Neural crest cell (in vitro differentiated cells): ENCODE measurements around the gene BAG3. TPM values are rescaled to one million over a fixed set of nuclear protein-coding genes. Genes with fewer than 3 reads are reported as not detected.

Source experiments
- DNase-seq: peaks from one replicate; pipeline ENCODE4 v3.0.0; 2021; ENCODE audit warnings: low read depth, mixed read lengths, low spot score
- H3K27ac Mint-ChIP-seq: one replicate; pipeline ENCODE4 v1.8.0; 2021; ENCODE audit warnings: mild to moderate bottlenecking, mixed read lengths; ENCODE audit not compliant: unreplicated experiment
- H3K27me3 Mint-ChIP-seq: 2 replicates; pipeline ENCODE4 v1.8.0; 2021; ENCODE audit warnings: low read depth, mild to moderate bottlenecking, mixed read lengths
- H3K36me3 Mint-ChIP-seq: 2 replicates; pipeline ENCODE4 v1.8.0; 2021; ENCODE audit warnings: low read depth, mild to moderate bottlenecking, mixed read lengths
- H3K4me1 Mint-ChIP-seq: 2 replicates; pipeline ENCODE4 v1.8.0; 2021; ENCODE audit warnings: mixed read lengths
- H3K4me3 Mint-ChIP-seq: one replicate; pipeline ENCODE4 v1.8.0; 2021; ENCODE audit warnings: mild to moderate bottlenecking, mixed read lengths
- H3K9me3 Mint-ChIP-seq: 2 replicates; pipeline ENCODE4 v1.8.0; 2021; ENCODE audit warnings: mixed read lengths
- total RNA-seq: library from RNA; stranded (reverse); gene quantifications from 2 replicates; pipeline ENCODE4 v1.2.1, GENCODE V29; 2021
- TF ChIP-seq, protein P1 (sequence below): fragments of 200-600 bp; sonication (generic); conservative IDR thresholded peaks from 2 replicates; pipeline ENCODE4 v1.5.0; 2021; ENCODE audit warnings: antibody characterized with exemption, mild to moderate bottlenecking

Gene BAG3
- total RNA-seq, 1 donor from 2014 or later = 22.3 TPM

DNA sequence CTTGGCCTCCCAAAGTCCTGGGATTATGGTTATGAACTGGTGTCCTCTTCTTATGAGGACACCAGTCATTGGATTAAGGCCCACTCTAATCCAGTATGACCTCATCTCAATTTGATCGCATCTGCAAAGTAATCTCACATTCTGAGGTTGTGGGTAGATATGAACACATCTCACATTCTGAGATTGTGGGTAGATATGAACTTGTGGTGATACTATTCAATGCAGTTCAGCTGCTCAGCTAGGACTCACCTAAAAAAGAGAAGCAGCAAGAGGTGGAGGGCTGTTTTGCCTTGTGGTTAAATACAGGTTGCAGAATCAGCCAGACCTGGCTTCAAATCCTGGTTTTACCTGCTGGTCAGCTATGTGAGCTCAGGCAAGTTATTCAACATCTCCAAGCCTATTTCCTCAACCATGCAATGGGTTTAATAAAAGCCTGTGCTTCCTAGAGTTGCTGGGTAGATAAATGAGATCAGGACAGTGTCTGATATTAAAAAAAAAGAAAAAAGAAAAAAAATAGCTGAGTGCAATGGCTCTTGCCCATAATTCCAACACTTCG lies 8.5 kb upstream of the BAG3 start:
- Mint-ChIP-seq H3K4me3 (no peak overlapping the region), H3K9me3 (no peaks in the 10 kb centered on the region), H3K36me3 (no peaks in the 10 kb centered on the region), H3K27me3 (no peaks in the 10 kb centered on the region), H3K4me1 (peaks cover 10% of the 10 kb centered on the region), H3K27ac (no peak overlapping the region)
- DNase-seq = no peak
- TF ChIP-seq, protein P1, sequence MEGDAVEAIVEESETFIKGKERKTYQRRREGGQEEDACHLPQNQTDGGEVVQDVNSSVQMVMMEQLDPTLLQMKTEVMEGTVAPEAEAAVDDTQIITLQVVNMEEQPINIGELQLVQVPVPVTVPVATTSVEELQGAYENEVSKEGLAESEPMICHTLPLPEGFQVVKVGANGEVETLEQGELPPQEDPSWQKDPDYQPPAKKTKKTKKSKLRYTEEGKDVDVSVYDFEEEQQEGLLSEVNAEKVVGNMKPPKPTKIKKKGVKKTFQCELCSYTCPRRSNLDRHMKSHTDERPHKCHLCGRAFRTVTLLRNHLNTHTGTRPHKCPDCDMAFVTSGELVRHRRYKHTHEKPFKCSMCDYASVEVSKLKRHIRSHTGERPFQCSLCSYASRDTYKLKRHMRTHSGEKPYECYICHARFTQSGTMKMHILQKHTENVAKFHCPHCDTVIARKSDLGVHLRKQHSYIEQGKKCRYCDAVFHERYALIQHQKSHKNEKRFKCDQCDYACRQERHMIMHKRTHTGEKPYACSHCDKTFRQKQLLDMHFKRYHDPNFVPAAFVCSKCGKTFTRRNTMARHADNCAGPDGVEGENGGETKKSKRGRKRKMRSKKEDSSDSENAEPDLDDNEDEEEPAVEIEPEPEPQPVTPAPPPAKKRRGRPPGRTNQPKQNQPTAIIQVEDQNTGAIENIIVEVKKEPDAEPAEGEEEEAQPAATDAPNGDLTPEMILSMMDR = no peak

DNA sequence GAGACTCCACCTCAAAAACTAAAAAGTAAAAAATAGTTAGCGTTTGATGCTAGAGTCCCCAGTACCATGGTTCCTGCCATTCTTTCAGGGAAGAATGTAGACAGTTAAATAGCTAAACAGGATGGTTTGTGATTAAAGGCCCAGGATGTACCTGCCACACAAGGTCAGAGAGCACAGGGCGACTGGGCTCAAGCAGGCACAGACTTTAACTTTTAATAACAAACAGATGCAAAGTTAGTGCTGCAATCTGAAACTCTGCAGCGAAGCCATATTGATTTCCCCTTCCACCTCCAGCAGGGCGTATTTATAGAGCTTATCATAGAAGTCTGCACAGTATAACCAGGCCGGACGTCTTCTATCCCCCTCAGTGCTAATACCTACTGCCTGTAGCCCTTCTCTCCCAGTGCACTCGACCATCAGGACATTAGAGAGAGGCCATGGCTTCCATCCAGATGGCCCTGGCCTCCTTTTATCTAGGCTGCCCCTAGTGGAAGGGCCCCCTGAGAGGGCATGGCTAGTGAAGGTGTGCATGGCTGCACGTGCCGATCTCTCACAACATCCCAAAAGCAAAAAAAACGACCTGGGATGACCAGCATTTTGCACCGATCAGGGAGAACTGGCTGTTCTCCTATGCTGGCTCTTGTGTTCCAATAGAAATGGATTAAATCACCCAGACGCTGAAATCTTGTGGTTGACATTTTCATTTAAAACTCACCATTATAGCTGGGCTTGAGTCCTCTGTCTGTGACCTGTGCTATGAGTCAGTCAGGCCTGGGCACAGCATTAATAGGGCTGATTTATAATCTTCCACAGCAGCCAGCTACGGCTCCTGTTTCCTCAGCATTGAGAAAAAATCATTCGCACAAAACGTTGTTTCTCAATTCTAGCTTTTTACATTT lies 7.6 kb upstream of the BAG3 start:
- H3K4me3 Mint-ChIP-seq = no peak overlapping the region
- H3K27ac Mint-ChIP-seq = no peak overlapping the region
- no peaks in the 10 kb centered on the region for H3K27me3 Mint-ChIP-seq
- DNase-seq = no peak
- H3K4me1 Mint-ChIP-seq = peaks cover 10% of the 10 kb centered on the region
- no peaks in the 10 kb centered on the region for H3K36me3 Mint-ChIP-seq
- TF ChIP-seq, protein P1 = no peak
- H3K9me3 Mint-ChIP-seq = no peaks in the 10 kb centered on the region

DNA sequence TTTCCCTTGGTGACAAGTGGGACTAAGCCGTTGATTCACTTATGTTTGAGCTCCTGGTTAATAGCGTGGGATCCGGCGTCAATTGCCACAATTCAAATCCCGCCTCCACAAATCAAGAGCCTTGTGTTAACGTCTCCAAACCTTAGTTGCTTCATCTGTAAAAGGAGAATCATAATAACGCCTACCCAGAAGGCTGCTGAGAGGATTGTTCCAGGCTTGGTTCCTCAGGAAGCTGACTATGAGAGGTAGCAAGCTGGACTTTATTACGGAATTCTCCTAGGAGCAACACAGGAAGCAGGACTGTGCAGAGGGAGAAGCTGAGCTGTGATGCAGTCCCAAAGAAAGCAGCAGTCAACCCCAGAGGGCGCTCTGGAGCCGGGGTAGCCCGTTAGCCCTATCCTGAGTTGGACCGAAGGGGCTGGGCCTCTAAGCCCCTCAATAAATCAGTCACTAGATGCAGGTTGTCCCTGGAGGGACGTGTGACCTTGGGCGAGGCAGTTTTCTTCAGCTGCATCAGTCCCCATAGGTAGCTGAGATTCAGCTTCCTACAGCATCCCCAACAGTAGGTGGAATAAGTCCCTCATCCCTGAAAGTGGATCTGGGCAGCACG lies 6.9 kb upstream of the BAG3 start:
- Mint-ChIP-seq H3K4me3 (no peak overlapping the region), H3K4me1 (peaks cover 4% of the 10 kb centered on the region), H3K36me3 (no peaks in the 10 kb centered on the region), H3K27ac (no peak overlapping the region), H3K9me3 (no peaks in the 10 kb centered on the region), H3K27me3 (no peaks in the 10 kb centered on the region)
- TF ChIP-seq, protein P1 = peak; percentile 20
- DNase-seq = peak; percentile 14

DNA sequence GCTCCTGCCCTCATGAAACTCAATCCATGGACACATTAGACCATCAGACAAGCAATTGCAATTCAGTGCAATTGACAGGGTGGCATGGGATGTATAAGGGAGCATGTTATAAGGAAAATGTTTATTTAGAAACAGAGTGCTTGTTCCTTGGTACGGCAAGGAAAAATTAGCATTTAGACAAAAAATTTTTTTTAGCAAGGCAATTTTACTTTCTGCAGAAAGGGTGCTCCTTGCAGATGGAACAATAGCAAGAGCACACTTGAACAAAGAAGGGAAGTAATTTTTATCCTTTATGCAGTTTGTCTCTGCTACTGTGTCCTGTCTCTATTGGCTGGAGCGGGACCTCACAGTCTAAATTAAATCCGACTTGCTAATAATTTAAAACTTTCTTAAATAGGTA lies 6.2 kb upstream of the BAG3 start:
- TF ChIP-seq, protein P1 = no peak
- Mint-ChIP-seq H3K27ac (no peak overlapping the region), H3K4me1 (peaks cover 8% of the 10 kb centered on the region), H3K27me3 (no peaks in the 10 kb centered on the region), H3K9me3 (no peaks in the 10 kb centered on the region), H3K4me3 (no peak overlapping the region), H3K36me3 (no peaks in the 10 kb centered on the region)
- DNase-seq = no peak

DNA sequence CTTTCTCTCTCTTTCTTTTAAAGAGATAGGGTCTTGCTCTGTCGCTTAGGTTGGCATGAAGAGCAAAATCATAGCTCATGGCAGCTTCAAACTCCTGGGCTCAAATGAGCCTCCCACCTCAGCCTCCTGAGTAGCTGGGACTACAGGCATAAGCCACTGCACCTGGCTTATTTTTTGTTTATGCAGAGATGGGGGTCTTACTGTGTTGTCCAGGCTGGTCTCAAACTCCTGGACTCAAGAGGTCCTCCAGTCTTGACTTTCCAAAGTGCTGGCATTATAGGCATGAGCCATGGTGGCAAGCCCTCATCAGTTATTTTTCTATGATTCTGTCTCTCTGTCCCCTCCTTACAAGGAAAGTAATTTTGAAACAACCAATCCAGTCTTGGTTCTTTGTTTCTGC lies 1.1 kb upstream of the BAG3 start:
- H3K4me3 Mint-ChIP-seq = peak overlapping the region; percentile 95
- peak overlapping the region; percentile 48 for H3K27ac Mint-ChIP-seq
- no peak for DNase-seq
- H3K4me1 Mint-ChIP-seq = peaks cover 40% of the 10 kb centered on the region
- H3K9me3 Mint-ChIP-seq = no peaks in the 10 kb centered on the region
- TF ChIP-seq, protein P1 = no peak
- no peaks in the 10 kb centered on the region for H3K36me3 Mint-ChIP-seq
- H3K27me3 Mint-ChIP-seq = no peaks in the 10 kb centered on the region
